Omental fat pad (tissue), 4 donors: ENCODE results near the gene MAN1B1. TPM values are rescaled to one million over a fixed set of nuclear protein-coding genes. Genes with fewer than 3 reads are reported as not detected.

Source experiments
- ATAC-seq: fragments of 150-250 bp; one replicate; pipeline ENCODE4 v1.9.1; 2016; ENCODE audit warnings: mild to moderate bottlenecking, moderate library complexity; ENCODE audit not compliant: low FRiP score
- DNase-seq: peaks from one replicate; pipeline ENCODE4 v3.0.0-alpha.2; 2019; ENCODE audit warnings: low spot score
- CTCF ChIP-seq, 3 donors: fragments of 450-650 bp; IDR thresholded peaks; one replicate each; pipeline ENCODE4 v1.5.1; 2016 to 2017; ENCODE audit warnings: antibody characterized with exemption in 3 of 3, mild to moderate bottlenecking in 3 of 3, moderate library complexity in 2 of 3
- total RNA-seq, 4 donors: library from RNA; depleted of rRNA; stranded (reverse); fragments of >200 nt; gene quantifications; one replicate each; pipeline ENCODE4 v1.1.0, GENCODE V29; 2016

MAN1B1 gene
- total RNA-seq, 4 donors from 2014 or later = 30.2 to 39.9 (median 33.9) TPM

- ATAC-seq = peak; percentile 5
Observed at GRCh38 chr9:137077758-137078693, 8.8 kb upstream of the MAN1B1 start.

GRCh38 chr9:137078701-137079400, 7.9 kb upstream of the MAN1B1 start:
- no peak for DNase-seq

More at GRCh38 chr9:137077758-137078693, 8.8 kb upstream of the MAN1B1 start:
- no peak for DNase-seq
- no peak for TF ChIP-seq CTCF (IDR thresholded peaks at IDR 0.05)

GRCh38 chr9:137079401-137079787, 7.4 kb upstream of the MAN1B1 start:
- DNase-seq (no peak), ATAC-seq (no peak)
- TF ChIP-seq CTCF (IDR thresholded peaks at IDR 0.05) = no peak

More at GRCh38 chr9:137078701-137079400, 7.9 kb upstream of the MAN1B1 start:
- ATAC-seq = no peak
- no peak for TF ChIP-seq CTCF (IDR thresholded peaks at IDR 0.05)

GRCh38 chr9:137080260-137081122, 6.3 kb upstream of the MAN1B1 start:
- no peak for DNase-seq
- no peak for TF ChIP-seq CTCF (IDR thresholded peaks at IDR 0.05)
- no peak for ATAC-seq

GRCh38 chr9:137082222-137082924, 4.4 kb upstream of the MAN1B1 start:
- no peak for ATAC-seq
- DNase-seq = no peak

More at GRCh38 chr9:137082222-137082924, 4.4 kb upstream of the MAN1B1 start:
- no peak for TF ChIP-seq CTCF (IDR thresholded peaks at IDR 0.05)
